GM10266 (cell line): ENCODE data around the gene AOPEP.

Experiments
- DNase-seq: peaks from one replicate; pipeline ENCODE4 v3.0.0; 2012; ENCODE audit errors: extremely low spot score
- TF ChIP-seq, protein P1 (sequence below): IDR thresholded peaks from 2 replicates; pipeline ENCODE4 v1.5.1; 2012; ENCODE audit warnings: mild to moderate bottlenecking, low read depth; ENCODE audit not compliant: control insufficient read depth, insufficient read depth; ENCODE audit errors: missing control alignments

Gene AOPEP

DNA sequence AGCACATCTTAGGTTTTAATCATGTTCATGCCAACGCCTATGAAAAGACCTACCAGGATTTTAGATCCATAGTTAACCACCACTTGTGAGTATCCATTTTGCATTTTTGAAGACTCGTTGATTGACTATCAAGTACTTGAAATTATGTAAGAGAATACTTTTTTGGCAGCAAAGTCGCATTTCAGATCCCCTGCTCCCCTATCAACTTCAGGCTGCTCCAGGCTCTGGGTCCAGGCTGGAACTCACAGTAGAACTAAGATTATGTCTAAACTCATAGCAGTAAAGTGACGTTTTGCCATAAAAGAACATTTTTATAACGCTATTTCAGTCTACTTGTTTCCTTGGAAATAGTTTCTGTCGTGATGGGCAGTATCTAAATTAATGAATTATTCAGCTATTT is 323.3 kb downstream of the AOPEP start:
- TF ChIP-seq, protein P1, sequence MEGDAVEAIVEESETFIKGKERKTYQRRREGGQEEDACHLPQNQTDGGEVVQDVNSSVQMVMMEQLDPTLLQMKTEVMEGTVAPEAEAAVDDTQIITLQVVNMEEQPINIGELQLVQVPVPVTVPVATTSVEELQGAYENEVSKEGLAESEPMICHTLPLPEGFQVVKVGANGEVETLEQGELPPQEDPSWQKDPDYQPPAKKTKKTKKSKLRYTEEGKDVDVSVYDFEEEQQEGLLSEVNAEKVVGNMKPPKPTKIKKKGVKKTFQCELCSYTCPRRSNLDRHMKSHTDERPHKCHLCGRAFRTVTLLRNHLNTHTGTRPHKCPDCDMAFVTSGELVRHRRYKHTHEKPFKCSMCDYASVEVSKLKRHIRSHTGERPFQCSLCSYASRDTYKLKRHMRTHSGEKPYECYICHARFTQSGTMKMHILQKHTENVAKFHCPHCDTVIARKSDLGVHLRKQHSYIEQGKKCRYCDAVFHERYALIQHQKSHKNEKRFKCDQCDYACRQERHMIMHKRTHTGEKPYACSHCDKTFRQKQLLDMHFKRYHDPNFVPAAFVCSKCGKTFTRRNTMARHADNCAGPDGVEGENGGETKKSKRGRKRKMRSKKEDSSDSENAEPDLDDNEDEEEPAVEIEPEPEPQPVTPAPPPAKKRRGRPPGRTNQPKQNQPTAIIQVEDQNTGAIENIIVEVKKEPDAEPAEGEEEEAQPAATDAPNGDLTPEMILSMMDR: no peak
- no peak for DNase-seq

DNA sequence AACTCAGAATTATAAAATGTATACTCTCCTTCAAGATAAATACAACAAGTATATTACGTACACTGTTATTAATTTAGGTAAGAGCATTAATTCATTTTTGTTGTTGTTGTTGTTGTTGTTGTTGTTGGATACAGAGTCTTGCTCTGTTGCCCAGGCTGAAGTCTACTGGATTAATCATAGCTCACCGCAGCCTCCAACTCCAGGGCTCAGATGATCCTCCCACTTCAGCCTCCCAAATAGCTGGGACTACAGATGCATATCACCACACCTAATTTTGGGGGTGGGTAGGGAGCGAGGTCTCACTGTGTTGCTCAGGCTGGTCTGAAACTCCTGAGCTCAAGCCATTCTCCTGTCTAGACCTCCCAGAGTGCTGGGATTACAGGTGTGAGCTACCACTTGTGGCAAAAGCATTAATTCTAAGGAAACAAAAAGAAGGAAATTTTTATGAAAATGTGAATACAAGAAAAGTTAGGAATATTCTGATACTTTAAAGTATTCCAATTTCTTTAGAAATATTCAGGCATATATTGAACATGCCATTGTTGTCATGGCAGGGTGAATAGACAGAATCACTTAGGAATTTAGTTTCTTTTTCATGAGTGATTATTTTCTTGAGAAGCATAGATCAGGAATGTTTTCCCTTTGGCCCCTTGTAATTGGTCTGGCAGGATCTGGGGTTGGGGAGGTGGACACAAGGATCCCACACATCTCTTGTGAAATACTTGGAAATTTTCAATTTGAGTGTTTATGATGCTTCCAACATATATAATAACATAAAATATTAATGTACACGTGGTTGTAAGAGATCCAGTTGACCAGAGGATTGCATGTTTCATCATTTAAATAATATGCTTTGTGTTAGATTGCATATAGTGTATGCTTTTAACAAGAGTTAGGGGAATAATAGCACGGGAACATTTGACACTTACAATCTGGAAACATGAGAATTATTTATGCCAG is 327.4 kb downstream of the AOPEP start:
- no peak for DNase-seq
- TF ChIP-seq, protein P1: no peak

DNA sequence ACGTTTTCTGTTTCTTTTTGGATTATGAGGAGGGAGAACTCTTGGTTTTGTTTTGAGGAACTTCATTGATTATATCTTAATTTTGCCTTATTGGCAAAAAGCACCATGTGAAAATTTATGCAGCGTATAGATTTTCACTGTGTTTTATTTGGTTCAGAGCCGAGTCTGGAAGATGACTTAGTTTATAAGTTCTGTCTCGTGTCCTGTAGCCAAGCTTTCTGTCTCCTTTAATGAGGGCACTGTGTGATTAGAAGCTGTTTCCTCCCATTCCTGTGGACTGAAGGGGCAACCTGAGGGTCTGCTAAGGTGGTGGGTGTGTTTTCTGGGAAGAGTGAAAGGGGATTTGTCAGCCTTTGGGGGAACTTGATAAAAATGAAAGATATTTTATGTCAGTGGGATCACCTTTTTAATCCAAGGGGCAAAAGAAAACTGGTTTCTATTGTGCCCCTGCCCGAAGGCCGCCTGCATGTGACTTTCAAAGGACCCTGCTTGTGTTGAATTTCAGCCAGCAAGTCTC is 328.9 kb downstream of the AOPEP start:
- TF ChIP-seq, protein P1: no peak
- peak; percentile 39 for DNase-seq

DNA sequence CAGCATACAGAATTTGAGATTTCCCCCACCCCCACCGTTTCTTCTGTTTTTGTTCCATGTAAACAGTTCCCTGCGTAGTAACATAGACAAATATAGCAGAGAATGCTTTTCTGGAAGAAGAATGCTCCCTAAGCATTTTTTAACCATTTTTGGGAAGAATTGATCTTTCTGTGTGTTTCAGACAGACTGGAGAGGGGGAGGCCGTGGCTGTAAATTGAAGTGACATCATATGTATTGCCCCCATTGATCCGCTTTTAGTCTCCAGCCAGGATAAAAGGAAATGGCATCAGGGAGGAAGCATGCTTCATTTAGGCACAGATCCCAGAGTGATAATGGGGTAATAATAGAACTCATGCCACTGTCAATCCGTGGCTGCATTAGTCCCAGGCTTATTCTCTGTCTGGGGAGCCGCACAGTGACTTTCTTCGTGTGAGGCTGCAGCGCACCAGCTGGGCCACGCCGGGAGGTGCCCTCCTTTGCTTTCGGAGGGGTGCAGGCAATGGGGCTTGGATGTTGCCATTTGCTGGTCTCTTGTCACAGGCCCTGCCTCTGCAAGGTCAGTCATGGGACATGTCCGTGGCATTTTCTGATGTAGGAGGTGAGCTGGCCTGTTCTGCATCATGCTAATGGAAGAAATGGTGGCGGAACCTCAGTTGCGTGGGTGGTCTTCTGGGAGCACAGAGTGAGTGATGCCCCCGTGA is 329.5 kb downstream of the AOPEP start:
- TF ChIP-seq, protein P1: no peak
- no peak for DNase-seq

GRCh38 chr9:95057101-95057500 is 330.6 kb downstream of the AOPEP start:
- DNase-seq: no peak
- TF ChIP-seq, protein P1: no peak

- TF ChIP-seq, protein P1: no peak
- DNase-seq: no peak
Measured at GRCh38 chr9:95058121-95058785, 331.8 kb downstream of the AOPEP start.
